ENCODE results near the gene MYO9B.

GRCh38 chr19:17035842-17036424, 39.6 kb upstream of the MYO9B start:
- TF ChIP-seq, protein P1, sequence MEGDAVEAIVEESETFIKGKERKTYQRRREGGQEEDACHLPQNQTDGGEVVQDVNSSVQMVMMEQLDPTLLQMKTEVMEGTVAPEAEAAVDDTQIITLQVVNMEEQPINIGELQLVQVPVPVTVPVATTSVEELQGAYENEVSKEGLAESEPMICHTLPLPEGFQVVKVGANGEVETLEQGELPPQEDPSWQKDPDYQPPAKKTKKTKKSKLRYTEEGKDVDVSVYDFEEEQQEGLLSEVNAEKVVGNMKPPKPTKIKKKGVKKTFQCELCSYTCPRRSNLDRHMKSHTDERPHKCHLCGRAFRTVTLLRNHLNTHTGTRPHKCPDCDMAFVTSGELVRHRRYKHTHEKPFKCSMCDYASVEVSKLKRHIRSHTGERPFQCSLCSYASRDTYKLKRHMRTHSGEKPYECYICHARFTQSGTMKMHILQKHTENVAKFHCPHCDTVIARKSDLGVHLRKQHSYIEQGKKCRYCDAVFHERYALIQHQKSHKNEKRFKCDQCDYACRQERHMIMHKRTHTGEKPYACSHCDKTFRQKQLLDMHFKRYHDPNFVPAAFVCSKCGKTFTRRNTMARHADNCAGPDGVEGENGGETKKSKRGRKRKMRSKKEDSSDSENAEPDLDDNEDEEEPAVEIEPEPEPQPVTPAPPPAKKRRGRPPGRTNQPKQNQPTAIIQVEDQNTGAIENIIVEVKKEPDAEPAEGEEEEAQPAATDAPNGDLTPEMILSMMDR (IDR thresholded peaks at IDR 0.05) = no peak
- no peak for TF ChIP-seq POLR2A (IDR thresholded peaks at IDR 0.05)

Measured in vagina (tissue), 2 donors.